Parathyroid adenoma (tissue), 2 donors: ENCODE results near the gene ADIRF.
"Not testable (repeated sequence)": the region's sequence is repeated elsewhere in the genome, so short reads cannot be mapped to it uniquely, and the experiment has no call there.

Experiments
- H2AFZ ChIP-seq: fragments of 300-600 bp; sonication (generic); one replicate; pipeline ENCODE4 v1.7.0; 2017; ENCODE audit warnings: antibody characterized with exemption, mild to moderate bottlenecking
- H3K27ac ChIP-seq: fragments of 300-600 bp; sonication (generic); one replicate; pipeline ENCODE4 v1.7.0; 2017
- H3K27me3 ChIP-seq: fragments of 300-600 bp; sonication (generic); one replicate; pipeline ENCODE4 v1.7.0; 2017; ENCODE audit warnings: low read length; ENCODE audit not compliant: control insufficient read depth, insufficient read depth
- H3K36me3 ChIP-seq: fragments of 300-600 bp; sonication (generic); one replicate; pipeline ENCODE4 v1.7.0; 2017; ENCODE audit warnings: low read length; ENCODE audit not compliant: control insufficient read depth, insufficient read depth
- H3K4me1 ChIP-seq: fragments of 300-600 bp; sonication (generic); one replicate; pipeline ENCODE4 v1.7.0; 2017; ENCODE audit warnings: control low read depth
- H3K4me2 ChIP-seq: fragments of 300-600 bp; sonication (generic); one replicate; pipeline ENCODE4 v1.7.0; 2017; ENCODE audit warnings: low read length
- H3K4me3 ChIP-seq: fragments of 300-600 bp; sonication (generic); one replicate; pipeline ENCODE4 v1.7.0; 2017; ENCODE audit warnings: low read depth, low read length
- H3K79me2 ChIP-seq: fragments of 300-600 bp; sonication (generic); one replicate; pipeline ENCODE4 v1.7.0; 2017; ENCODE audit warnings: control low read depth
- H3K9ac ChIP-seq: fragments of 300-600 bp; sonication (generic); one replicate; pipeline ENCODE4 v1.7.0; 2017; ENCODE audit warnings: mild to moderate bottlenecking
- H3K9me3 ChIP-seq: fragments of 300-600 bp; sonication (generic); one replicate; pipeline ENCODE4 v1.7.0; 2017; ENCODE audit warnings: low read length; ENCODE audit not compliant: control insufficient read depth
- CTCF ChIP-seq: fragments of 300-600 bp; sonication (generic); IDR thresholded peaks from one replicate; pipeline ENCODE4 v1.7.0; 2017; ENCODE audit warnings: antibody characterized with exemption, mild to moderate bottlenecking
- donor health status: primary hyperparathyroidism.

ADIRF gene

GRCh38 chr10:86979296-86979818 lies 11.1 kb downstream of the ADIRF start:
- H3K4me2 ChIP-seq: no peak overlapping the region
- no peaks in the 10 kb centered on the region for H3K27me3 ChIP-seq
- no peaks in the 10 kb centered on the region for H3K36me3 ChIP-seq
- H2AFZ ChIP-seq: no peak overlapping the region
- no peak for TF ChIP-seq CTCF
- no peak overlapping the region for H3K4me3 ChIP-seq
- H3K79me2 ChIP-seq: no peaks in the 10 kb centered on the region
- H3K27ac ChIP-seq: no peak overlapping the region
- no peaks in the 10 kb centered on the region for H3K4me1 ChIP-seq
- no peak overlapping the region for H3K9ac ChIP-seq
- no peaks in the 10 kb centered on the region for H3K9me3 ChIP-seq

- Histone ChIP-seq H3K27ac (no peak overlapping the region), H3K36me3 (no peaks in the 10 kb centered on the region), H3K4me1 (no peaks in the 10 kb centered on the region), H2AFZ (no peak overlapping the region), H3K79me2 (no peaks in the 10 kb centered on the region), H3K9ac (no peak overlapping the region), H3K4me3 (no peak overlapping the region), H3K27me3 (no peaks in the 10 kb centered on the region), H3K4me2 (no peak overlapping the region), H3K9me3 (no peaks in the 10 kb centered on the region)
- TF ChIP-seq CTCF: no peak
These were observed 11.7 kb downstream of the ADIRF start for GRCh38 chr10:86979977-86980448.

GRCh38 chr10:86981020-86981419 lies 12.7 kb downstream of the ADIRF start:
- H3K27ac ChIP-seq, H3K9ac ChIP-seq, H3K4me3 ChIP-seq, H3K9me3 ChIP-seq, H2AFZ ChIP-seq, H3K36me3 ChIP-seq, H3K79me2 ChIP-seq, H3K4me2 ChIP-seq, H3K27me3 ChIP-seq, H3K4me1 ChIP-seq: not testable (repeated sequence)

GRCh38 chr10:86981716-86982115 lies 13.4 kb downstream of the ADIRF start:
- H2AFZ ChIP-seq: no peak overlapping the region
- no peaks in the 10 kb centered on the region for H3K36me3 ChIP-seq
- no peaks in the 10 kb centered on the region for H3K79me2 ChIP-seq
- H3K4me1 ChIP-seq: no peaks in the 10 kb centered on the region
- no peak for TF ChIP-seq CTCF
- H3K9ac ChIP-seq: no peak overlapping the region
- no peak overlapping the region for H3K27ac ChIP-seq
- H3K4me2 ChIP-seq: no peak overlapping the region
- no peak overlapping the region for H3K4me3 ChIP-seq
- H3K27me3 ChIP-seq: no peaks in the 10 kb centered on the region
- H3K9me3 ChIP-seq: no peaks in the 10 kb centered on the region

GRCh38 chr10:86984498-86984897 lies 16.2 kb downstream of the ADIRF start:
- H3K4me2 ChIP-seq, H3K27ac ChIP-seq, H3K9me3 ChIP-seq, H3K4me3 ChIP-seq, H3K4me1 ChIP-seq, H3K36me3 ChIP-seq, H3K79me2 ChIP-seq, H2AFZ ChIP-seq, H3K27me3 ChIP-seq, H3K9ac ChIP-seq: not testable (repeated sequence)

GRCh38 chr10:86988520-86988919 lies 20.2 kb downstream of the ADIRF start:
- Histone ChIP-seq H2AFZ (no peak overlapping the region), H3K79me2 (no peaks in the 10 kb centered on the region), H3K36me3 (no peaks in the 10 kb centered on the region), H3K27me3 (no peaks in the 10 kb centered on the region), H3K9me3 (no peaks in the 10 kb centered on the region), H3K4me3 (no peak overlapping the region), H3K4me2 (no peak overlapping the region), H3K4me1 (no peaks in the 10 kb centered on the region), H3K9ac (no peak overlapping the region), H3K27ac (no peak overlapping the region)
- TF ChIP-seq CTCF: no peak

- not testable (repeated sequence) for H3K79me2 ChIP-seq, H3K4me1 ChIP-seq, H3K27me3 ChIP-seq, H3K9me3 ChIP-seq, H3K9ac ChIP-seq, H3K4me3 ChIP-seq, H2AFZ ChIP-seq, H3K36me3 ChIP-seq, H3K4me2 ChIP-seq, H3K27ac ChIP-seq
These were observed 23.1 kb downstream of the ADIRF start for GRCh38 chr10:86991362-86991761.
